HG03280 (cell line): Measurements from ENCODE around the gene WEE2.
A peak's percentile ranks its signal among the peaks of the same experiment; 100 is the strongest.
"Not testable (repeated sequence)": the region's sequence is repeated elsewhere in the genome, so short reads cannot be mapped to it uniquely, and the experiment has no call there.

Experiments used
- ATAC-seq: cut with Tn5 transposase; IDR thresholded peaks from one replicate; pipeline ENCODE4 v1.9.1; 2021; ENCODE audit warnings: mild to moderate bottlenecking, moderate library complexity; ENCODE audit not compliant: unreplicated experiment

The WEE2 gene

GRCh38 chr7:141712603-141713255, 4.6 kb downstream of the WEE2 start:
- ATAC-seq, result no peak

- ATAC-seq, result no peak
These were observed 5.7 kb downstream of the WEE2 start for GRCh38 chr7:141713890-141714289.

GRCh38 chr7:141714571-141714970, 6.4 kb downstream of the WEE2 start:
- no peak for ATAC-seq

DNA sequence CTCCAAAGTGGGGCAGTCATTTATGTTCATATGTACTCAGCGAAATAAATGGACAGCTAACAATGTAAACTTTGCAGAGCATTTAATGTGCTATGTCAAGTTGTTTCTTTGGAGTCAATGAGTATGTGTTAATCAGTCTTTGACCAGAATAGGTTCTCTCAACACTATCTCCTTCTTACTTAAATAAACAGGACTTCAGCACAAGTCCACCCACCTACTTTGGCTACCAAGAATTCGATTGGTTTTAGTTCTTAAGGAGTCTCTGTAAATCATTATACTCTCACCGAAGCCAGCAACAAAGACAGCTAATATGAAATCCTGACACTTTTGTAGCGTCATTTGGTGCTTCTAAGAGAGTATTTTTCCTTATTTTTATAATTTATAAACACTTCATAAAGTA, 6.9 kb downstream of the WEE2 start:
- ATAC-seq, result no peak

- no peak for ATAC-seq
These were observed 7.9 kb downstream of the WEE2 start for GRCh38 chr7:141715794-141716689.

DNA sequence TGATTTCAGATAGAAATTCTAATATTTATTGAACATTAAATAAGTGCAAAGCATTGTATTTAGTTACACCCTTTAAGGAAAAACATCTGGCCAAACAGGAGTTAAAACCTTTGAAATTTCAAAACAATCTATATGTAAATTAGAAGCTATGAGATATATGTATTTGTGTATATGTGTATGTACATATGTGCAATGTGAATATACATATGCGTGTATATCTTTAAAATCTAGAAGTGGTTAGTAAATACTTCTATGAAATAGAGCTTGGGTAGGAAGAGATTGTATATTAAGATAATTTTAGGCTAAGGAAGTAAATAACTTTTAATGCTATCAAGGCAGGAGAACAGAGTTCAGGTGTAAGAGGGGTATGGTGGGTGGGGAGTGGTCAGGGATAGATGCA, 9.3 kb downstream of the WEE2 start:
- ATAC-seq, result no peak

- ATAC-seq, result no peak
These were observed 14.4 kb downstream of the WEE2 start for GRCh38 chr7:141722529-141722928.

DNA sequence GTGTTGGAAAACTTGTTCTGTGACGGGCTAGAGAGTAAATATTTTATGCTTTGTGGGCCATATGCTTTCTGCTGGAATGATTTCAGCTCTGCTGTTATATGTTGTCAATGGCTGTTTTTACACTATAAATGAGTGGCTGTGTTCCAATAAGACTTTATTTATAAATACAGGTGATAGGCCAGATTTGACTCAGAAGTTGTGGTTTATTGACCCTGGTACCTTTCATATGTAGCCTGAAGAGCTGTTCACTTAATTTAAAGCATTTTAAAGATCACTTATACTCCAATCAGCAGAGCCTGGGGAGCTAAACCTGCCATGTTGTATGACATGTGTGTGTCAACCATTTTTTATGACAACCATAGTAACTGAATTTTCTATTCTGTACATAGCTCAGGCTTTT, 20.9 kb downstream of the WEE2 start:
- ATAC-seq, result no peak

- no peak for ATAC-seq
These were observed 23.5 kb downstream of the WEE2 start for GRCh38 chr7:141731476-141732149.

DNA sequence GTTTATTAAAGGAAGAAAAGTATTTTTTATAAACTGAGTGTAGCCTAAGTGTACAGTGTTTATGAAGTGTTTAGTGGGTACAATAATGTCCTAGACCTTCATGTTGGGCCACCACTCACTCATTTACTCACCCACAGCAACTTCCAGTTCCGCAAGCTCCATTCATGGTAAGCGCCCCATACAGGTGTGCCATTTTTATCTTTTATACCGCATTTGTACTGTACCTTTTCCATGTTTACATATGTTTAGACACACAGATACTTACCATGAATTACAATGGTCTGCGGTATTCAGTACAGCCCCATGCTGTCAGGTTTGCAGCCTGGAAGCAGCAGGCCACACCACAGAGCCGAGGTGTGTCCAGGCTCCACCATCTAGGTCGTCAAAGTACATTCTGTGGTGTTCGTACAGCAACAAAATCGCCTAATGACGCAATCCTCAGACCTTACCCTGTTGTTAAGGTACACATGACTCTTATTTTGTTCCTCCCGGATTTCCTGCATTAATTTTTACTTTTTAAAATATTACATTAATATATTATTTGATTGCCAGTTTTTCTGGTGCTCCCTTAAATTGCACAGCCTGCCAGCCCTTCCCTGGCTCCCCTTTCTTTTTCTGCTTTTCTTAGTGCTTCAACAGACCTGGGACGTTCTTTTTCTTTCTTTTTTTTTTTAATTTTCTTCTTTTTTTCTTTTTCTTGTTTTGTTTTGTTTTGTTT, 29.1 kb downstream of the WEE2 start:
- ATAC-seq, result no peak

DNA sequence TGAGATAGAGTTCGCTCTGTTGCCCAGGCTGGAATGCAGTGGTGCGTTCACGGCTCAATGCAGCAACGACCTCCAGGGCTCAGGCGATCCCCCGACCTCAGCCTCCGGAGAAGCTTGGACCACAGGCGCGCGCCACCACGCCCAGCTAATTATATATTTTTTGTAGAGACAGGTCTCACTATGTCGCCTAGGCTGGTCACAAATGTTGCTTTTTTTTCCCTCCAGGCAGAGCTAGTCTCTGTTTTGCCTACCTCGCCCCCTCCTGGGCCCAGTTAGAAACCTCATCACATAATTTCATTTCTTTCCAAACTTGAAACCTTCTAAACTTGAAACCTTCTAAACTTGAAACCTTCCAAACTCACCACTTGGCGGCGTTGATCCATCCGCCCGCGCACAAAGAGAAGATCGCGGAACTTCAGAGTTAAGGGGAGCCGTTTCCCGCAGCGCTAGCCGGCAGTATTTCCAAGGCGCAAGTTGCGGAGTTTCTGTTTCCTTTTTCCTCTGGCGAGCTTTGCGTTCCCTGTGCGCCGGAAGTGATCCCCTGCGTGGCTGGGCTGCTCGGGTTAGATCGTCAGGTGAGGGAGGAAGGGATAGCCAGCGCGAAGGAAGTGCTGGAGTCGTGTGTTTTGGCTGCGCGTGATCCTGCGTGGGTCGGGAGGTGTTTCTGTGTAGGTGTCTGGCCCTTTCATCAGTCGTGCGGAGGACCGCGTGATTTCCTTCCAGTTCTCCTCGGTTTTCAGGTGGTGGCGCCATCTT, 29.9 kb downstream of the WEE2 start, which contains the start of gene SSBP1:
TSS of gene SSBP1 (plus strand) at position 523 of the 756 bp plus-strand sequence. CDS start 809 bp downstream, outside the sequence.
- ATAC-seq, result peak; percentile 88

DNA sequence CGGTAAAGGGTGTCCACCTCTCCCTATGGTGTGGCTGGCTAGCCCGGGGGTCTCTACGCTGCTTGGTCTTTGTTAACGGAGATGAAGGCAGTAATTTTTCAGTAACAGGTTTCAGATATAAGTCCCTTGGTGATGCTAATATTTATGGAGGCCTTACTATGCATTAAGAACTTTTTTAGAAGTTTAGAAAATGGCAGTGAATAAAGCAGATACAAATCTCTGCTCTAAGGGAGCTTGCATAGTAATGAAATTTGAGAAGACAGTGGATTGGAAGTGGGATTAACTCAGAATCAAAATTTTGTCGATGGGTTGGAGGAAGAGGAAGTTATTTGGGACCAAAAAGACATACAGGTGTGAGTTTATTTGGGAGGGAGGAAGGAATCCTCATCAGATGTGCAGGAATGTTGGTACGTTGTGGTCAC, 30.4 kb downstream of the WEE2 start:
- ATAC-seq, result no peak

- ATAC-seq, result no peak
These were observed 31.1 kb downstream of the WEE2 start for GRCh38 chr7:141739250-141739649.

DNA sequence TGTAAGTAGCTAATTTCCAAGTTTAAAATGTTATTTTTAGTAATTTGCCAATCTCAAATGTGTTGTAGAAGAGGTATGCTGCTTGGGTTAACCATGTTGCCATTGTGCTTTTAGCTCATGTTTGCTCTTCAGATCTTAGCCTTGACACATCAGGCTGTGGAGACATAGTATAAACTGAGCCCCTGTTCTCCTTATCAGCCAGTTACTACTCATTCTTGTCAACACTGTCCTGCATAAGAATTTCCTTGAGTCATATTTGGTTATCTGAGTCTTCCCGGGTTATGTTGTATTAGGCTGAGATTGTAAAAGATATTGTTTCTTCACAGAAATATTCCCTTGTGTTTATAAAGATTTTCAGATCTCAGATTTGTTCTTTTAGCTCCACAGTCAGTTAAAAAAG, 34.1 kb downstream of the WEE2 start:
- ATAC-seq, result no peak

GRCh38 chr7:141744131-141744530, 36.0 kb downstream of the WEE2 start:
- no peak for ATAC-seq

GRCh38 chr7:141748396-141748795, 40.2 kb downstream of the WEE2 start:
- ATAC-seq, result no peak

- ATAC-seq, result not testable (repeated sequence)
These were observed 43.8 kb downstream of the WEE2 start for GRCh38 chr7:141751904-141752303.

GRCh38 chr7:141752634-141753033, 44.5 kb downstream of the WEE2 start:
- no peak for ATAC-seq

DNA sequence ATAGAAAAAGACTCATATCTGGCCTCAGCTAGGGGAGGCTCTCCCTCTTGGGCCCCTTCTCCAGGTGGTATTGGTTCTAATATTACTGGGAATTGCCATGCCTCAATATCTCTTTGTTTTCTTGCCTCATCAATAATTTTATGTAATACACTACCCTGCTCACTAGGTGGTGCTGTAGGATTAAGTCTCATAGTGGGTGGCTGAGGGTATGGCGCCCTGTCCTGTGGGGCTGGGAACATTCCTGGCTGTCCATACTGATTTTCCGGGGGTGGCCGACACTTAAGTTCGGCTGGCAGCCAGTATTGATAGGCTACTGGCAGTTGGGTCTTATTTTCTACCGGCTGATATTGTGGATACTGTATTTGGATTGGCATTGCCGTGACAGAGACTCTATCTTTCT, 46.8 kb downstream of the WEE2 start:
- no peak for ATAC-seq

DNA sequence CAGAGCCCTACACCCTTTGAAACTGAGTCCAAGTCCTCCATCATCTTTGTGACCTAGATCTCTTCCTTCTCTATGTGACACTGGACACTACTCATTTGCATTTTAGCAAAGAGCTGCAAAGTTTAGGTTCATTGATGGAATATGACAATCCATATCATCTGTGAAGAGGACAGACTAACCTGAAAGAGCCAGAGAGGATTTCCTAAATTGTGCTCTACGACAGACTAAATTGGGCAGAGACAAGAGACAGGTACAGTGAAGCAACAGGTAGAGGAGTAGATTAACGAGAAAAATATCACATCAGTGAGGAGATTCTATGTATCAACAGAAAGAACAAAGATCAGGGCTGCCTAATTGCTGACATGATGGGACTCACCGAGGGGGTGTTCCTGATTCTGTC, 55.6 kb downstream of the WEE2 start, which contains the start of gene TAS2R3:
TSS of gene TAS2R3 (plus strand) at position 301 of the 400 bp plus-strand sequence. CDS start at position 363, 62 bp downstream.
- ATAC-seq, result no peak
